K562 (cell line): ENCODE measurements around the gene TMEM127. TPM values are rescaled to one million over a fixed set of nuclear protein-coding genes. Genes with fewer than 3 reads are reported as not detected.

Source experiments
- BCOR ChIP-seq: fragments of 450-650 bp; IDR thresholded peaks from 2 replicates; pipeline ENCODE4 v1.6.1; 2016
- BRD4 ChIP-seq: fragments of 200-600 bp; sonication (generic); IDR thresholded peaks from 2 replicates; pipeline ENCODE4 v1.6.1; 2017; ENCODE audit warnings: inconsistent platforms
- CHD2 ChIP-seq: IDR thresholded peaks from 2 replicates; pipeline ENCODE4 v1.6.1; 2011; ENCODE audit warnings: low read depth, low read length
- CREM ChIP-seq: IDR thresholded peaks from 2 replicates; pipeline ENCODE4 v1.6.1; 2014; ENCODE audit warnings: antibody characterized with exemption, low read depth
- ETV6 ChIP-seq, 3 experiments: fragments of 150-350 bp in 1 of 3; sonication (generic) in 1 of 3; formaldehyde crosslinking in 1 of 3; IDR thresholded peaks; 2 replicates each; pipeline versions ENCODE4 v1.6.1 to v1.8.0; 2014 to 2022; ENCODE audit warnings: borderline replicate concordance in 2 of 3, low read depth in 2 of 3, antibody characterized with exemption in 1 of 3, low read length in 1 of 3, mild to moderate bottlenecking in 1 of 3, missing genetic modification reagents in 1 of 3
- MEF2D ChIP-seq: conservative IDR thresholded peaks from 2 replicates; pipeline ENCODE4 v1.6.1; 2016; ENCODE audit warnings: low read depth, missing genetic modification characterization, missing compliant biosample characterization
- PBX2 ChIP-seq, 2 experiments: IDR thresholded peaks in 1 of 2; conservative IDR thresholded peaks in 1 of 2; 2 replicates each; pipeline ENCODE4 v1.6.1; 2016; ENCODE audit warnings: low read depth in 2 of 2, mild to moderate bottlenecking in 1 of 2, missing compliant biosample characterization in 1 of 2, missing genetic modification characterization in 1 of 2, moderate library complexity in 1 of 2
- PRMT5 ChIP-seq: sonication (generic); formaldehyde crosslinking; IDR thresholded peaks from 2 replicates; pipeline ENCODE4 v1.5.0; 2020; ENCODE audit warnings: missing genetic modification reagents
- RBM34 ChIP-seq: fragments of 200-400 bp; formaldehyde crosslinking; IDR thresholded peaks from 2 replicates; pipeline ENCODE4 v1.6.1; 2018; ENCODE audit warnings: low read length, borderline replicate concordance; ENCODE audit not compliant: insufficient read depth
- SFPQ ChIP-seq: fragments of 200-400 bp; formaldehyde crosslinking; IDR thresholded peaks from 2 replicates; pipeline ENCODE4 v1.6.1; 2017; ENCODE audit warnings: mild to moderate bottlenecking, low read depth, low read length, moderate library complexity
- STAG1 ChIP-seq: sonication (generic); formaldehyde crosslinking; IDR thresholded peaks from 2 replicates; pipeline ENCODE4 v1.5.0; 2020; ENCODE audit warnings: missing genetic modification reagents, borderline replicate concordance
- TGIF2 ChIP-seq: sonication (generic); formaldehyde crosslinking; IDR thresholded peaks from 2 replicates; pipeline ENCODE4 v1.8.1; 2022; ENCODE audit warnings: mild to moderate bottlenecking, missing genetic modification reagents, moderate library complexity
- ZC3H11A ChIP-seq: IDR thresholded peaks from 2 replicates; pipeline ENCODE4 v1.6.1; 2012; ENCODE audit warnings: low read depth, low read length, improper control_type of control experiment
- ZNF184 ChIP-seq: sonication (generic); formaldehyde crosslinking; IDR thresholded peaks from 2 replicates; pipeline ENCODE4 v1.5.0; 2020; ENCODE audit warnings: missing genetic modification reagents
- ZNF253 ChIP-seq: fragments of 250-450 bp; sonication (Bioruptor Pico); conservative IDR thresholded peaks from 2 replicates; pipeline ENCODE4 v1.6.1; 2021; ENCODE audit warnings: mild to moderate bottlenecking
- ZNF445 ChIP-seq: fragments of 250-450 bp; sonication (Bioruptor Pico); IDR thresholded peaks from 2 replicates; pipeline ENCODE4 v1.4.0; 2020; ENCODE audit warnings: low read depth, mild to moderate bottlenecking, moderate library complexity
- polyA plus RNA-seq, 8 experiments: library from polyadenylated mRNA; depleted of rRNA in 4 of 8; stranded (reverse) in 5 of 8; unstranded in 3 of 8; fragments of >200 nt; fragmentation: Nextera tagmentation in 2 of 8; fragmentation: Illumina TruSeq in 1 of 8; extraction: Ambion mirVana in 2 of 8; extraction: Trizol in 1 of 8; gene quantifications; 2 replicates each; pipeline versions ENCODE4 v1.2.1 to v1.2.3, GENCODE V29; 2011 to 2014; ENCODE audit warnings: inconsistent platforms in 1 of 8, missing spikeins in 1 of 8
- total RNA-seq, 7 experiments: library from RNA; depleted of rRNA in 6 of 7; stranded (reverse); fragments of >200 nt in 6 of 7; fragmentation: Illumina TruSeq in 2 of 7; extraction: Trizol in 2 of 7; gene quantifications; 2 replicates each; pipeline versions ENCODE4 v1.2.1 to v1.2.3, GENCODE V29; 2011 to 2021; ENCODE audit warnings: low replicate concordance in 1 of 7
- TF ChIP-seq, protein P1 (sequence below), 2 experiments: fragments of 450-650 bp in 1 of 2; sonication (generic) in 1 of 2; formaldehyde crosslinking; conservative IDR thresholded peaks; 2 replicates each; pipeline versions ENCODE4 v1.4.0 to v1.8.1; 2020 to 2022; ENCODE audit warnings: mild to moderate bottlenecking in 1 of 2, missing genetic modification reagents in 1 of 2
- TF ChIP-seq, protein P2 (sequence below): sonication (generic); formaldehyde crosslinking; IDR thresholded peaks from 2 replicates; pipeline ENCODE4 v1.8.0; 2022; ENCODE audit warnings: missing genetic modification reagents, mild to moderate bottlenecking, borderline replicate concordance
- TF ChIP-seq, protein P3 (sequence below): IDR thresholded peaks from 3 replicates; pipeline ENCODE4 v1.6.1; 2011; ENCODE audit warnings: borderline replicate concordance, mild to moderate bottlenecking; ENCODE audit not compliant: insufficient read length, insufficient read depth

Gene TMEM127
- total and polyA plus RNA-seq, 9 of the 15 experiments (the other 6 are each of a cell fraction or from before 2014, with no cell fraction given), result 1.7 to 20.0 (median 9.9) TPM

GRCh38 chr2:96305091-96305978 is 39.5 kb upstream of the TMEM127 start, which contains the start of gene SNRNP200 (continued):
- no peak for TF ChIP-seq PBX2 (CRISPR knock-in tag; IDR thresholded peaks at IDR 0.05; ENCODE audit: low read depth)
- TF ChIP-seq PBX2 (tag; conservative IDR thresholded peaks at IDR 0.05; ENCODE audit: low read depth), result no peak
- TF ChIP-seq ZNF253 (CRISPR knock-in tag), result no peak
- TF ChIP-seq, protein P1, sequence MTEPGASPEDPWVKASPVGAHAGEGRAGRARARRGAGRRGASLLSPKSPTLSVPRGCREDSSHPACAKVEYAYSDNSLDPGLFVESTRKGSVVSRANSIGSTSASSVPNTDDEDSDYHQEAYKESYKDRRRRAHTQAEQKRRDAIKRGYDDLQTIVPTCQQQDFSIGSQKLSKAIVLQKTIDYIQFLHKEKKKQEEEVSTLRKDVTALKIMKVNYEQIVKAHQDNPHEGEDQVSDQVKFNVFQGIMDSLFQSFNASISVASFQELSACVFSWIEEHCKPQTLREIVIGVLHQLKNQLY (CRISPR knock-in tag; conservative IDR thresholded peaks at IDR 0.05), result no peak; a peak in 1 of 4 replicates
- no peak for TF ChIP-seq SFPQ
- TF ChIP-seq TGIF2, result no peak
- no peak for TF ChIP-seq ZNF445
- TF ChIP-seq ZNF184 (CRISPR knock-in tag), result no peak
- TF ChIP-seq ZC3H11A, result no peak
- TF ChIP-seq, protein P2, sequence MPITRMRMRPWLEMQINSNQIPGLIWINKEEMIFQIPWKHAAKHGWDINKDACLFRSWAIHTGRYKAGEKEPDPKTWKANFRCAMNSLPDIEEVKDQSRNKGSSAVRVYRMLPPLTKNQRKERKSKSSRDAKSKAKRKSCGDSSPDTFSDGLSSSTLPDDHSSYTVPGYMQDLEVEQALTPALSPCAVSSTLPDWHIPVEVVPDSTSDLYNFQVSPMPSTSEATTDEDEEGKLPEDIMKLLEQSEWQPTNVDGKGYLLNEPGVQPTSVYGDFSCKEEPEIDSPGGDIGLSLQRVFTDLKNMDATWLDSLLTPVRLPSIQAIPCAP (CRISPR knock-in tag), result no peak
- TF ChIP-seq, protein P3, sequence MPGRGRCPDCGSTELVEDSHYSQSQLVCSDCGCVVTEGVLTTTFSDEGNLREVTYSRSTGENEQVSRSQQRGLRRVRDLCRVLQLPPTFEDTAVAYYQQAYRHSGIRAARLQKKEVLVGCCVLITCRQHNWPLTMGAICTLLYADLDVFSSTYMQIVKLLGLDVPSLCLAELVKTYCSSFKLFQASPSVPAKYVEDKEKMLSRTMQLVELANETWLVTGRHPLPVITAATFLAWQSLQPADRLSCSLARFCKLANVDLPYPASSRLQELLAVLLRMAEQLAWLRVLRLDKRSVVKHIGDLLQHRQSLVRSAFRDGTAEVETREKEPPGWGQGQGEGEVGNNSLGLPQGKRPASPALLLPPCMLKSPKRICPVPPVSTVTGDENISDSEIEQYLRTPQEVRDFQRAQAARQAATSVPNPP, result no peak
- TF ChIP-seq RBM34, result no peak
- no peak for TF ChIP-seq MEF2D (tag)
- TF ChIP-seq STAG1 (CRISPR knock-in tag), result no peak
- TF ChIP-seq CREM, result peak; percentile 95
- peak; percentile 60 to 97; a peak in 3 of 4 replicates for TF ChIP-seq ETV6 (IDR thresholded peaks at IDR 0.05; ENCODE audit: borderline replicate concordance in 1 of 2, low read depth in 2 of 2, low read length in 1 of 2)
- TF ChIP-seq ETV6 (CRISPR knock-in tag; IDR thresholded peaks at IDR 0.05; ENCODE audit: borderline replicate concordance), result no peak
- no peak for TF ChIP-seq PRMT5 (CRISPR knock-in tag)
- no peak; the same call in 1 of the 2 replicates for TF ChIP-seq CHD2
- peak; percentile 83 for TF ChIP-seq BRD4
- no peak for TF ChIP-seq BCOR
